Measurements from ENCODE around the gene CENPX.

The CENPX gene

DNA sequence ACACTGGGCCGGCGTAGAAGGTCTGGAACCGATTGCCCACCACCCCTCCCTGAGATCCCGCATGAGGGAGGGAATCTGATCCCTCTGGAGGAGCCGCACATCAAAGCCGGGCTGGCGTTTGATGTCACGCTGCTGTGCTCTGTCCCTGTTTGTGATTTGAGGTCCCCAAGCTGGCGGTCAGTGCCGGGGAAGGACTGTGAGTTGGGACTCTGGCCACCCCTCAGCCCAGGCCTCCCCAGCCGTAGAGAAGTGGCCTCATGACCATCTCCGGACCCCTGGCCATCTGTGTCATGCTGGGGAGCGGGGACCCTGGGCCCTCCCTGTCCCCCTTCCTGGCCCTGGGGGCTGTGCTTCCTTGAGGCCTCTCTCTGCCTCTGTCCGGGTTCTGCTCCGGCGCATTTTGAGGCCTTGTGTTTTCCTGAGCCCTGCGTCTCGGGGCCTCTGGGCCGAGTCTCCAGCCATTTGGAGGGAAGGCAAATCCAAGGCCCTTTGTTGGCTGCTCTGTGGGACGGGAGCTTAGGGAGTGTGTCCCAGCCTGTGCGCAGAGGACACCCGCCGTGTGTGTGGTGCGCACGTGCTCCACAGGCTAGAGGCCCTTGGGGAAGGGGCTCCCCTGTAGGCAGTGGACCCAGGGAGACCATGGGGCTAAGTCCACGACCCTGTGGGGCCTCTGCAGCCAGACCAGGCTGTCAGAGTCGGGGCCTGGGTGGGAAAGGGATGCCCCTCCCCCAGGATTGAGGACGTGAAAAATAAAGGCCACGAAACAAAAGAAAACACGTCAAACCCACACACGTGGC is 30.2 kb downstream of the CENPX start:
- TF ChIP-seq, protein P1, sequence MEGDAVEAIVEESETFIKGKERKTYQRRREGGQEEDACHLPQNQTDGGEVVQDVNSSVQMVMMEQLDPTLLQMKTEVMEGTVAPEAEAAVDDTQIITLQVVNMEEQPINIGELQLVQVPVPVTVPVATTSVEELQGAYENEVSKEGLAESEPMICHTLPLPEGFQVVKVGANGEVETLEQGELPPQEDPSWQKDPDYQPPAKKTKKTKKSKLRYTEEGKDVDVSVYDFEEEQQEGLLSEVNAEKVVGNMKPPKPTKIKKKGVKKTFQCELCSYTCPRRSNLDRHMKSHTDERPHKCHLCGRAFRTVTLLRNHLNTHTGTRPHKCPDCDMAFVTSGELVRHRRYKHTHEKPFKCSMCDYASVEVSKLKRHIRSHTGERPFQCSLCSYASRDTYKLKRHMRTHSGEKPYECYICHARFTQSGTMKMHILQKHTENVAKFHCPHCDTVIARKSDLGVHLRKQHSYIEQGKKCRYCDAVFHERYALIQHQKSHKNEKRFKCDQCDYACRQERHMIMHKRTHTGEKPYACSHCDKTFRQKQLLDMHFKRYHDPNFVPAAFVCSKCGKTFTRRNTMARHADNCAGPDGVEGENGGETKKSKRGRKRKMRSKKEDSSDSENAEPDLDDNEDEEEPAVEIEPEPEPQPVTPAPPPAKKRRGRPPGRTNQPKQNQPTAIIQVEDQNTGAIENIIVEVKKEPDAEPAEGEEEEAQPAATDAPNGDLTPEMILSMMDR (IDR thresholded peaks at IDR 0.05), result no peak

DNA sequence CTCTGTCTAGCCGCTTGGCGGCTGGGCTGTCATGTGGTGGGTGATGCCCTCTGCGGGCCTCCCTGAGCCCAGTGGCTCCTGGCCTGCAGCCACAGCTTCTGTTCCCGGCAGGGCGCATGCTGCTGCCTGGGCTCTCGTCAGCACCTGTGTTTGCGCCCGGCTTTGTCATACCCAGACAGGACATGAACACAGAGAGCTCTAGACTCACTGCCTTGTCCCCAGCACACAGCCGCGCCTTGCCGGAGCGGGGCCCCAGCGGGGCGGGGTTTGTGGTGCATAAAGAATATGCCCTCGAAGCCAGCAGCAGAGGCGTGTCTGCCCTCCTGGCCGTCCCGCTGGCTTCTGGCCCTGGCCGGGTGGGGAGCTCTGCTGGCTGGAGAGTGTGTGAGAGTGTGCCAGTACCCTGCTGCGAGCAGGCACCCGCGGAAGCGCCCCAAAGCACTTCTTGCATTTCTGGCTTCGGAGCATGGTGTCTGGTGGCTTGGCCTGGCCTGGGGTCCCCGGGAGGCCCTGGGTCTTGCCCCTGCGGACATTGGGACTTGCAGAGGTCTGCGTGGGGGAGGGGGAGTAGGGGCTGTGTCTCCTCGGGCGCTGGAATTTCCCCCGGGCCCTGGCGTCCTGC is 30.9 kb downstream of the CENPX start:
- TF ChIP-seq, protein P1 (IDR thresholded peaks at IDR 0.05), result no peak

DNA sequence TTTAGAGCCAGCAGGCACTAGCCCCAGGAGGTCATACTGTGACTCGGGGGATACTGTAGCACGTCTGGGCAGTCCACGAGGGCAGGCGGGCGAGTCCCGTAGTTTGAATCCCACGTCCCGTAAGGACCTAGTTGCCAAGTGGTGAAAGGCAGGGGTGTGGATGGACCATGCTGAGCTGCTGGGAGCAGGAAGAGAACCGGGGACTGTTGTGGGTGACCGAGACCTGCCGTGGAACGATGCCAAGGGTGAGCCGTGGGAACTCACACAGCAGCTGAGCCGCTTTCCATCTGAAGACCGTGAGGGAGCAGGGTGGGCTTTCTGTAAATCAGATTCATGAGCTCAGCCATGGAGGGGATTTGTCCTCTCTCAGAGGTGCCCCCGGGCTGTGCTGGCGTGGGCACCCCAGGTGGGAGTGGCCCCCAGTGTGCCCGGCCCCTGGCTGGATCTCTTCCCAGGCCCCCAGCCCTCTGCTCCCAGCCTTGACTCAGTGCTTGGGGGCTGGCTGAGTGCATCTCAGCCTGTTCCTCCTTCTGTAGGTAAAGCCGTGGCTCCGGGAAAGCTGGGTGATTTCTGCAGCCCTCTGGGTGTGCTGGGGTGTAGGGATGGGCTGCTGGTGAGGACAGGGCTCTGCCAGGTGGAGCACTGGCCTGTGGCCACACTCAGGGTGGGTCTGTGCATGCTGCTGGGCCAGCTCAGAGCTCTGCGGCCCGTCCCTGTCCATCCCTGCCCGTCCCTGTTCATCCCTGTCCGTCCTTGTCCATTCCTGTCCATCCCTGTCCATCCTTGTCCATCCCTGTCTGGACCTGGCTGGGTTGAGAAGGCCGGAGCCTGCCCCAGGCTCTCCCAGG is 31.6 kb downstream of the CENPX start:
- TF ChIP-seq, protein P1 (IDR thresholded peaks at IDR 0.05), result no peak

DNA sequence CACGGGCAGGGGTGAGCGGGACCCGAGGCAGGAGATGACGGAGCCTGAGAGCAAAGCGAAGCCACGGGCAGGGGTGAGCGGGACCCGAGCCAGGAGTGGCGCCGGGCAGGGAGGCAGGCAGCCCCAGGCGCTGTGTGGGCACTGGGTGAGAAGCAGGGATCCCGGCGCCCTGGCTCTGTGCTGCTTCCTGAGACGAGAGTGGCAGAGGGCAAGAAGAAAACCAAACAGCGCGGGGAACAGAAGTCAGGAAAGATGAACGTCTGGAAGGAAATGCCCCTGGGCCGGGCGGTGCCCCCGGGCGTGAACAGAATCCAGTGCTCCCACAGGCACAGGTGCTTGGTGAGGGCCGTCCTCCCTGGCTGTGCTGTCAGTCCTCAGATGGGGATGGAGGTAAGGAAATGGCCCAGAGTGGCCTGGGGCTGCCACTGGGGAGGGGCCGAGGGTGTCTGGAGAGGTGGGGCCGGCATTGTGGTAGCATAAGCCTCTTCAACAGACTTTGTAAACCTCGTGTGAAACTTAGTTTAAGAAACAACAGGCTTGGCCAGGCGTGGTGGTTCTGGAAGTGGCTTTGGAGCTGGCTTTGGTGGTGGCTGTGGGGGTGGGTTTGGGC is 35.4 kb downstream of the CENPX start:
- TF ChIP-seq, protein P1 (IDR thresholded peaks at IDR 0.05), result no peak

DNA sequence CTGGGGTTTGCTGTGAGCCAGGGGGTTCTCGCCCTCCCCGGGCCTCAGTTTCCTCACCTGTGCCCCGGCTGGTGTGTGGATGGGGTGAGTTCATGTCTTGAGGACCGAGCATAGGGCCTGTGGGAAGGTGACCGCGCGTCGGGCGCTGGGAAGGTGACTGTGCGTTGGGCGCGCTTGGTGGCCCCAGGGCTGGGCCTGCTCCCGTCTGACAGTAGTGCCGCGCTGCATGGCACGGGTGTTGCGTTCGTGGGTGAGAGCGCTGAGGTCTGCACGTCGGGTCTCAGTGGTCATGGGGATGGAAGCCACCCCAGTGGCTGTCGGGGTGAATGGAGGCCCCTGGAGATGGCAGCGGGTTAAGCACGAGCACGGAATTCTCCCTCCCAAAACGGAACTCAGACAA is 36.1 kb downstream of the CENPX start:
- TF ChIP-seq, protein P1 (IDR thresholded peaks at IDR 0.05), result no peak

DNA sequence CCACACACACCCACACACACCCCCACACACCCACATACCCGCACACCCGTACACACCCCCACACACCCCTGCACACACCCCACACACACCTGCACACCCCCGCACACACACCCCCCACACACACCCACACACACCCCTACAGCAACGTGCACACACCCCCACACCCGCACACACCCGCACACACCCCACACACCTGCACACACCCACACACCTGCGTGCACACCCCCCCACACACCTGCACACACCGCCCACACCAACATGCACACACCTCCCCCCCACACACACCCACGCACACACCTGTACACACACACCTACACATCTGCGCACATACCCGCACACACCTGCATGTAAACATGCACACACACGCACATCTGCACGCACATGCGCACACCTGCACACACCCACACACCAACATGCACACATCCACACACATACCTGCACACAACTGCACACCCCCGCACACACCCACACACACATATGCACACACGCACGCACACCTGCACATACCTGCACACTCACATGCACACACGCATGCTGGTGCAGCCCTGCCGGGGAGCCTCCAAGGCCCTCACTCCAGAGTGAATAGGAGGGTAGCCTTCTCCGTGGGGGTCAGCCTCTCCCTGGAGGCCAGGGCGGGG is 37.8 kb downstream of the CENPX start:
- TF ChIP-seq, protein P1 (IDR thresholded peaks at IDR 0.05), result no peak

All from LNCAP (cell line).